Anterior cingulate cortex (tissue), 58 donors: ENCODE results near the gene ATP6V0E2.

ENCODE experiments used
- DNase-seq, 58 donors: peaks; one replicate each; lab custom pipeline; 2025; lab: John Stamatoyannopoulos, UW

ATP6V0E2 gene

GRCh38 chr7:149838224-149838991, 35.4 kb upstream of the ATP6V0E2 start, which contains the start of gene ZNF862:
TSS of gene ZNF862 (plus strand) at chr7:149838375. CDS start at chr7:149838612, 237 bp downstream.
- DNase-seq: peak; percentile 58 to 99 (median 98)

GRCh38 chr7:149838992-149839408, 34.8 kb upstream of the ATP6V0E2 start:
- DNase-seq: no peak

DNA sequence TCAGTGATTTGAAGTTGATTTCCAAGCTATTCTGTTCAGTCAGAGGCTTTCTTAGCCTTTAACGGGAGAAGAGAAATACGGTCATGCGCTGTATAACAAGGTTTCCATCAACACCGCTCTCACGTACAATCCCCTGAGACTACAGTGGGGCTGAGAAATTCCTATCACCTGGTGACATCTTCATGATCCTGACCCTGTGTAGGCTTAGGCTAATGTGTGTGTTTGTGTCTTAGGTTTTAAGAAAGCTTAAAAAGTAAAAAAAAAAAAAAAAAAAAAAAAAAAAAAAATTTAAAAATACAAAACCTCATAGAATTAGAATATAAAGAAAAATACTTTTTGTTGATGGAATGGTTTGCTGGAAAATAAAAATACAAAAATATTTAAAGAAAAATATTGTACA, 33.8 kb upstream of the ATP6V0E2 start:
- no peak for DNase-seq

DNA sequence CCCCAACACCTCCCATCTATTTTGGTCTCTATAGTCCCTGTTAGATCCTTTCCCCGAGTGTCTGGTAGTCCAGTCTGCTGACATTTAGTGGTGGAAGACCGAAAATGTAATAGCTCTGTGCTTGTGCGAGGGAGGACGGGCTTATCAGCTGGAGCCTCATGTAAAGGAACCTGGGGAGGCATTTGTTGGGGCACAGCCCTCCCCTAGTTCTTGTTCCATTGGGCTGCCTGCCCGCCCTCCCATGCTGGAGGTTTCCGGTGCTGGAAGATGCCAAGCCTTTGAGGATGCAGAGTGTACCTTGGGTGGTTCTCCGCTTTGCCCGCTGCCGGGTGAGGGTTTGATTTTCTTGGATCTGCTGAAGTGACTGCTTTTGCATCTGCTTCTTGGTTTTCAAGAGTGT, 30.2 kb upstream of the ATP6V0E2 start:
- DNase-seq: no peak

GRCh38 chr7:149844445-149844844, 29.3 kb upstream of the ATP6V0E2 start:
- no peak for DNase-seq

DNA sequence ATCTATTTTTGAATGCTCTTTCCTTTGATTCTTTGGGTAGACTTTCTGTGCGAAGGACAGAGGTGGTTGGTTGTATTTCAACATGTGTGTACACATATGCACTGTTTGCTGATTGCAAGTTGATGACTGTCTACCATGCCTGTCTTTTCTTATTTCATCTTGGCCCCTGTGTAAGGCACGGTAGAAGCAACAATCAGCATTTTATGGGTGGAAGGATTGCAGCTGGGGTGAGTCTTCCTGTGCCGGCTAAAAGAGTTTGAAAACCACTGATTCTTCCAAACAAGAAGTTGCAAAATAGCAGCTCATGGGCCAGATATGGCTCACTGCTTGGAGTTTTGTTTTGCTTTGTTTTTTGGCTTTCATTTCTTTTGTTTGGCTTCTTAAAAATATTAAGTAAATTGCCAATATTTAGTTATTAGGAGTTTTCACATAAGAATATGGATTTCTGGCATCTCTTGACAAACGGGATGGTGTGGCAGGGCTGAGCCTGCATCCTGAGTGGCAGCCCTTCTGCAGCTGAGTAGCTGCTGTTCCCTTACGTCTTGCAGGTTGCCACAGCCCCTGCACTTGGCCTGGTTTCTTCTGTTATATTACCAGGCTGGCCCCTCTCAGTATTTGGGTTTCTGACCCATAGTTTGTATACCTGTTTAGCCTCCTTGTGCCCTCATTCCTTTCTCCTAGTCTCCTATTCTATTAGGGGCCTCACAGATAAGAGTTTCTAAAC, 28.4 kb upstream of the ATP6V0E2 start:
- no peak for DNase-seq

GRCh38 chr7:149846021-149846420, 27.7 kb upstream of the ATP6V0E2 start:
- DNase-seq: no peak

DNA sequence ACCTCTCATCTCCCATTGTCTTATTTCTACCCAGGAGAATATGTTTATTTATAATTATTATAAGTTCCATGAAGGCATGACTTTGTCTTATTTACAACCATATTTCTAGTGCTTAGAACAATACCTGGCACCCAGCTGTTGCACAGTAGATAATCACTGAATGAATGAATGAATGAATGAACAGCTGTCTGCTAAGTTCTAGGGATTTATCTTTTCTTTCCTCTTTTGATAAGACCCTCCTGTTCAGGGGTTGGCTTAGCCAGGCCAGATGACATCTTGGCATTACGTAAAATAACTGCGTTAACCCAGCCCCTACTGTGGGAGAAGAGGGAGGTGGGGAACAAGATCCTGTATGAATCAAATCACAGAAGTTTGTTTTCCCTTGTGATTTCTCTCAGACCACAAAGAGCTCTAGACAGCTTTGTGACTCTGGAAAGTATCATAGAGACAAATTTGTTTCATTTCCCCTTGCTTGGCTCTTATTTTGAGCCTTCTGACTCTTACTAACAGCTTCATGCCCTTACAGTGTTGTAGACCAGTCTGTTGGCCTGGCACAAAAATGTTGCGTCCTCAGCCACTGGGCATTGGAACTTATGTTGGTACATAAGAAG, 27.2 kb upstream of the ATP6V0E2 start:
- no peak for DNase-seq

GRCh38 chr7:149849174-149849573, 24.6 kb upstream of the ATP6V0E2 start:
- no peak for DNase-seq

GRCh38 chr7:149850007-149850594, 23.7 kb upstream of the ATP6V0E2 start:
- DNase-seq: peak in 2 of 58 donors; percentile 9 to 27

- DNase-seq: peak in 4 of 58 donors; percentile 15 to 46 (median 25)
These were observed 23.1 kb upstream of the ATP6V0E2 start for GRCh38 chr7:149850716-149851115.

DNA sequence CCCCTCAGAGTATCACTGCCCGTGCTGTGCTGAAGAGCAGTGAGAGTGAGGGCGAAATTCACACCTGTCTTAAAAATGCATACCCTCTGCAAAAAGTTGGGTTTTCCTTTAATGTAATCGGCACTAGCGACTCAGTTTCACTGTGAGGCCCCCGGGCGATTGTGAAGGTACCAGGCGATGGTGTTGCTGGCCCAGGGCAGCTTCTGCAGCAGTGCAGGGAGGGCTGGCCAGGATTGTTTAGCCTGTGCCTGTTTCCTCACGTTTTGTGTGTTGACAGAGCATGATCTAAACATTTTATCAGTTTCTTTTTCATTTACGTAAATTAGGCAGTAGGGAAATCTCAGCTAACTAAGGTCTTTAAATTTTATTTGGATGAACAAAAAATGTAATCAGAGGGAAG, 22.3 kb upstream of the ATP6V0E2 start:
- no peak for DNase-seq

- DNase-seq: no peak
These were observed 20.6 kb upstream of the ATP6V0E2 start for GRCh38 chr7:149853157-149853556.

- peak in 27 of 58 donors; percentile 24 to 69 (median 49) for DNase-seq
These were observed 19.0 kb upstream of the ATP6V0E2 start for GRCh38 chr7:149854611-149855360.

DNA sequence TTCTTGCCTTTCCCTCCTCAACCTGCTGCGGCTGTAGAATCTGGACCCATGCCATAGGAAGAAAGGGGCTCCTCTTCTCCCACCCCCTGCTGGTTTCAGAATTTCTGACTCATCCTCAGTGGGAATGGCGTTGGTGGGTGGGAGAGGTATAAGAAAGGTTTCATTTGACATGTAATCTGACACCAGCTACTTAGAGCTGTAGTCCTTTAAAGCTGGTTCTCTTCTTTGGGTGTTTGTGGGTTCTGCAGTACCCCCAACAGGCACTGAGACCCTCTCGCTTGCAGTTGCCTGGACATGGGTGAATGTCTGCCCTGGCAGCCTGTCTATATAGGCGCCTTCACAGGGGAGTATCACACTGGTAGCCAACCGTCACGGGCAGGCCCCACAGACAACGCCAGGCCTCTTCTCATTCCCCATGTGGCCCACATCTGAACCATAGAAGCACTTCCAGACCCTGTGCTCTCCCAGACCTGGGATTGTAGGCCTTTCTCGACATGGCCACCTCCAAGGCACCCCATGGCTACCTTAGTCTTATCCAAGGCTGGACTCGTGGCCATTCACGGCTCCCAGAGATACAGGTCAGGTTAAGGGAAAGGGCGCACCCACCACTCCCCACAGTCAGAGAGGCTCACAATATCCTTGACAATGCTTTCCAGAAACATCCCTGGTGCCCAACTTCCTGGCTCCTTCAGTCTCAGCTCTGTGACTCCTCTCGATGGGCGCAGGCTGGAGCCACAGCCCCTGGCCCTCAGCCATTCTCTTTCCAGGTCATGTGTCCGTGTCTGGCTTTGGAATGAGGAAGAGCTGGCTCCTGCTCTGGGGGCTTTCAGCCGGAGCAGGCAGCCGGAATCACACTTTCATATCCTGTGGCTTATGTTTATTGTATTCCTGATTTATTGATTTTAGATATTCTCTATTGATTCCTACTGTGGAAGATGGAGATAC, 18.1 kb upstream of the ATP6V0E2 start:
- DNase-seq: no peak

DNA sequence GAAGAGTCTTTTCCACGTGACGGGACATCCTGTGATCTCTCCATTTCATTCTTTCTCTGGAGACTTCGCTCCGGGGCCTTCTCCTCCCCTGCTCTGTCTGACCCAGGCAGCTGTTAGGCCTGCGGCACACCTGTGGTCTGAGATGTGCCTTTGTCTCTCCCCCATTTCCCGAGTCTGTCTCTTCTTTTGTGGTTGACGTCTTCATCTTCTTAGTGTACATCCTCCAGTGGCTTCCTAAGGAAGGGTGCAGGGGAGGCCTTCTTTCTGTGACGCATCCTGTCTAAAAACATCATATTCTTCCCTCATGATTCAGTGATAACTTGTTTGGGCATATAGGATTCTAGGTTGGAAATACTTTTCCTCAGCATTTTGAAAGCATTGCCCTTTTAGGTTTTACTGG, 17.2 kb upstream of the ATP6V0E2 start:
- no peak for DNase-seq

DNA sequence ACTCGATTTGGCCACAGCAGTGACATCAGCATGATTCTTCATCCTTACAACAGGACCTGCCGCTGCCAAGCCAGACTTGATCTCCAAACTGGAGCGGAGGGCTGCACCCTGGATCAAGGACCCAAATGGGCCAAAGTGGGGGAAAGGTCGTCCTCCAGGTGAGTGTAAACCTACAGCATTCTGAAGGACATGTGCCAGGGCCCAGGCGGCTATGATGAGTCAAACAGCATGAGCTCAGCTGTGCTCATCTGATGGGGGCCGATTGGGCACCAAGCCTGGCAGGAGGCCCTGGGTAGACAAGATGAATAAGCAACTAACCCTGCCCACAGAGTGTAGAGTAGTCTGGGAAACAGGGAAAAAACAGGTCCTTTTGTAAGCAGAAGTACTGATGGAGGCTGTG, 14.4 kb upstream of the ATP6V0E2 start:
- DNase-seq: no peak

DNA sequence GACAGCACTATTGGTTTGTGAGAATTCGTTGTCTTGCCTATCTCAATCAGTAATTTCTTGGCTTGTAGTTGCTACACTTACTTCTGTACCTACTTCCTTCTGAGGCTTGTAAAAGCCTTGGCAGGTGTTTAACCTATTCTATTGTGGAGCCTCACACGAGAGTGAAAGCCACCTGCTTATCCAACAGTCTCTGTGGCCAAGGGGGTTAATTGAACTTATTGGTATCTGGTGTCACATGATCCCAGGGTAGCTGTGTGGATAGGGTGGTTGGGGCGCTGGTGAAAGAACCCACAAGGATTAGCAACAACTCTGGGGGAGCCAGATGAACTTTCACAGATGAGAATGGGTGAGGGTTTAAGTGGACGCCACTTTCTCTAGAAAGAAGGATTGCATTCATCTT, 13.9 kb upstream of the ATP6V0E2 start:
- no peak for DNase-seq
